A673 (cell line): Measurements from ENCODE around the gene UCP3.

Experiments
- CTCF ChIP-seq: fragments of 300-800, 200-600 bp; sonication (generic); conservative IDR thresholded peaks from 2 replicates; pipeline ENCODE4 v1.5.1; 2017; ENCODE audit warnings: low read depth, mild to moderate bottlenecking, antibody characterized with exemption, low read length, moderate library complexity, mixed read lengths
- EZH2 ChIP-seq: fragments of 200-600 bp; sonication (generic); IDR thresholded peaks from 2 replicates; pipeline ENCODE4 v1.6.1; 2017; ENCODE audit warnings: borderline replicate concordance, low read depth, mild to moderate bottlenecking, mixed read lengths, antibody characterized with exemption, low read length; ENCODE audit not compliant: poor library complexity, severe bottlenecking

- no peak for TF ChIP-seq CTCF
- TF ChIP-seq EZH2: no peak
Measured at GRCh38 chr11:73997120-73997770, 11.6 kb downstream of the UCP3 start.
